ENCODE measurements around the gene UGT1A5.

GRCh38 chr2:233773854-233774253, 61.1 kb downstream of the UGT1A5 start:
- TF ChIP-seq CTCF (IDR thresholded peaks at IDR 0.05) (no peak), POLR2A (IDR thresholded peaks at IDR 0.05) (no peak)
